PC-9 (cell line): ENCODE data around the gene ATF6. TPM values are rescaled to one million over a fixed set of nuclear protein-coding genes. Genes with fewer than 3 reads are reported as not detected.

Experiments
- BruUV-seq: library from RNA; stranded (reverse); fragments of 400-500 nt; replicated peaks from 2 replicates; lab custom pipeline; 2021; lab: Mats Ljungman, UMichigan
- CTCF ChIA-PET: fragments of 300-600 bp; sonication (Branson Sonifier 250); formaldehyde crosslinking; loops from one replicate; lab custom pipeline; 2022; ENCODE audit warnings: antibody characterized with exemption; lab: Charles Lee
- POLR2A ChIA-PET: fragments of 300-600 bp; sonication (Branson Sonifier 250); formaldehyde crosslinking; loops from one replicate; lab custom pipeline; 2022; ENCODE audit warnings: antibody characterized with exemption; ENCODE audit not compliant: unreplicated experiment; lab: Charles Lee
- DNase-seq, 2 experiments: peaks; one replicate each; pipeline versions ENCODE4 v3.0.0 to v3.0.0-alpha.2; 2015 to 2022; ENCODE audit warnings: mixed read lengths in 1 of 2
- H2AFZ ChIP-seq: fragments of 200-600 bp; sonication (generic); 2 replicates; pipeline ENCODE4 v1.8.1; 2017; ENCODE audit warnings: antibody characterized with exemption
- H3F3A ChIP-seq: fragments of 200-600 bp; sonication (generic); 2 replicates; pipeline ENCODE4 v1.8.1; 2017; ENCODE audit warnings: antibody characterized with exemption, mild to moderate bottlenecking, low read depth; ENCODE audit not compliant: insufficient read depth
- H3K27ac ChIP-seq: fragments of 200-600 bp; sonication (generic); 2 replicates; pipeline ENCODE4 v1.6.1; 2016; ENCODE audit warnings: mixed run types
- H3K27me3 ChIP-seq: fragments of 200-600 bp; sonication (generic); 2 replicates; pipeline ENCODE4 v1.6.1; 2016; ENCODE audit warnings: low read depth, mixed run types; ENCODE audit not compliant: insufficient read depth
- H3K36me3 ChIP-seq: fragments of 200-600 bp; sonication (generic); 2 replicates; pipeline ENCODE4 v1.6.1; 2016; ENCODE audit warnings: low read depth, mixed run types
- H3K4me1 ChIP-seq: fragments of 200-600 bp; sonication (generic); replicated peaks from 2 replicates; pipeline ENCODE4 v1.6.1; 2016; ENCODE audit warnings: mixed run types; ENCODE audit not compliant: insufficient read depth
- H3K4me2 ChIP-seq: fragments of 200-600 bp; sonication (generic); 2 replicates; pipeline ENCODE4 v1.6.1; 2017; ENCODE audit warnings: mixed run types
- H3K4me3 ChIP-seq: fragments of 200-600 bp; sonication (generic); 2 replicates; pipeline ENCODE4 v1.6.1; 2016; ENCODE audit warnings: mixed run types
- H3K79me2 ChIP-seq: fragments of 200-600 bp; sonication (generic); 2 replicates; pipeline ENCODE4 v1.6.1; 2017; ENCODE audit warnings: low read depth, mixed run types
- H3K9me2 ChIP-seq: fragments of 200-600 bp; sonication (generic); 2 replicates; pipeline ENCODE4 v1.8.1; 2017; ENCODE audit warnings: mild to moderate bottlenecking; ENCODE audit not compliant: insufficient read depth
- H3K9me3 ChIP-seq: fragments of 200-600 bp; sonication (generic); 2 replicates; pipeline ENCODE4 v1.8.1; 2016; ENCODE audit warnings: low read depth; ENCODE audit not compliant: insufficient read depth
- H4K20me1 ChIP-seq: fragments of 200-600 bp; sonication (generic); 2 replicates; pipeline ENCODE4 v1.8.1; 2017; ENCODE audit not compliant: insufficient read depth
- EZH2 ChIP-seq: fragments of 200-600 bp; sonication (generic); IDR thresholded peaks from 2 replicates; pipeline ENCODE4 v1.8.0; 2017; ENCODE audit warnings: antibody characterized with exemption, low read depth
- intact Hi-C: fragments of 100-400 bp; cut with micrococcal nuclease; formaldehyde crosslinking; loops from one replicate; pipeline ENCODE4 v1.10.0; 2022; ENCODE audit not compliant: unreplicated experiment
- total RNA-seq: library from RNA; stranded (reverse); gene quantifications from 2 replicates; pipeline ENCODE4 v1.2.3, GENCODE V29; 2021
- TF ChIP-seq, protein P1 (sequence below): fragments of 200-600 bp; sonication (generic); conservative IDR thresholded peaks from 2 replicates; pipeline ENCODE4 v1.6.1; 2017; ENCODE audit warnings: mixed run types, antibody characterized with exemption, mild to moderate bottlenecking, moderate library complexity

ATF6 gene
- total RNA-seq, 1 experiment from 2014 or later, result 19.5 TPM

DNA sequence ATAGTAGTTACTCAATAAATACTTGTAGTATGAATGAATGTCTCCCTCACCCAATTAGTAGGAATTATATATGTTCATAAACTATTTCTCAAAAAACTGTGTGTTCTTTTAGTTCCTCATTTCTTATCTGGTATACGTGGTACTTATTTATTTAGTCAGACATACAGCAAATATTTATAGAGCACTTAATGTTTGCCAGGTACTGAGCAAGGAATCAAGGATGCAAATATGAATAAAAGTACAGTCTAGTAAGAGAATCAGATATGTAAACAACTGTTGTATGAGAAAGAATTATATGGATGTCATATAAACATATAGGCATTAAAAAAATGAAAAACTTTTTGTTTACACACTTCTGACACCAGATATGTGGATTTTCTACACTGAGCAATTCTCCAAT lies 58.5 kb downstream of the ATF6 start:
- intact Hi-C loops, result loop anchor here (2.0 kb wide), 1 partner anchor 20 kb away; no protein-coding TSS in a partner anchor
- Histone ChIP-seq H3K27ac (no peak overlapping the region), H3K4me1 (no peaks in the 10 kb centered on the region), H3K9me3 (no peaks in the 10 kb centered on the region), H2AFZ (no peak overlapping the region), H3F3A (no peaks in the 10 kb centered on the region), H3K4me2 (no peak overlapping the region), H3K36me3 (no peaks in the 10 kb centered on the region), H3K9me2 (no peaks in the 10 kb centered on the region), H3K4me3 (no peak overlapping the region), H3K79me2 (no peaks in the 10 kb centered on the region), H3K27me3 (no peaks in the 10 kb centered on the region), H4K20me1 (no peaks in the 10 kb centered on the region; the same call in 1 of the 2 replicates)
- TF ChIP-seq EZH2, result no peak
- TF ChIP-seq, protein P1, sequence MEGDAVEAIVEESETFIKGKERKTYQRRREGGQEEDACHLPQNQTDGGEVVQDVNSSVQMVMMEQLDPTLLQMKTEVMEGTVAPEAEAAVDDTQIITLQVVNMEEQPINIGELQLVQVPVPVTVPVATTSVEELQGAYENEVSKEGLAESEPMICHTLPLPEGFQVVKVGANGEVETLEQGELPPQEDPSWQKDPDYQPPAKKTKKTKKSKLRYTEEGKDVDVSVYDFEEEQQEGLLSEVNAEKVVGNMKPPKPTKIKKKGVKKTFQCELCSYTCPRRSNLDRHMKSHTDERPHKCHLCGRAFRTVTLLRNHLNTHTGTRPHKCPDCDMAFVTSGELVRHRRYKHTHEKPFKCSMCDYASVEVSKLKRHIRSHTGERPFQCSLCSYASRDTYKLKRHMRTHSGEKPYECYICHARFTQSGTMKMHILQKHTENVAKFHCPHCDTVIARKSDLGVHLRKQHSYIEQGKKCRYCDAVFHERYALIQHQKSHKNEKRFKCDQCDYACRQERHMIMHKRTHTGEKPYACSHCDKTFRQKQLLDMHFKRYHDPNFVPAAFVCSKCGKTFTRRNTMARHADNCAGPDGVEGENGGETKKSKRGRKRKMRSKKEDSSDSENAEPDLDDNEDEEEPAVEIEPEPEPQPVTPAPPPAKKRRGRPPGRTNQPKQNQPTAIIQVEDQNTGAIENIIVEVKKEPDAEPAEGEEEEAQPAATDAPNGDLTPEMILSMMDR, result no peak
- BruUV-seq, result no TSS peak
- no peak for DNase-seq
- POLR2A ChIA-PET, result no interaction called here
- CTCF ChIA-PET, result no interaction called here

DNA sequence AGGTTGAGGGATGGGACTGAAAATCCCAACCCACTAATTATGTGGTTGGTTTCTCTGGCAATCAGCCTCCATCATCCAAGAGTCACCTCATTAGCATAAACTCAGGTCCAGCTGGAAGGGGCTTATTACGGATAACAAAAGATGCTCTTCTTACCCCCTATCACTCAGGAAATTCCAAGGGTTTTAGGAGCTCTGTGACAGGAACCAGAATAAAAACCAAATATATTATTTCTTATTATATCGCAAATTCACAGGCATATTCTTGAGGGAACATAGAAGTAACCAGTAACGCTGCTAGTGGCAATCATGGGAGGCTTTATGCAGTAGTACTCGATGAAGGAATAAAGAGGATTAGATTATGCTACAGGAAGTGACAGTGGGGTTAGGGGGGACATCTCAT lies 59.7 kb downstream of the ATF6 start:
- no peaks in the 10 kb centered on the region for H3F3A ChIP-seq
- H3K9me2 ChIP-seq, result no peaks in the 10 kb centered on the region
- H2AFZ ChIP-seq, result no peak overlapping the region
- H3K4me1 ChIP-seq, result no peaks in the 10 kb centered on the region
- POLR2A ChIA-PET, result no interaction called here
- BruUV-seq, result no TSS peak
- no peak overlapping the region for H3K4me2 ChIP-seq
- H3K9me3 ChIP-seq, result no peaks in the 10 kb centered on the region
- H3K36me3 ChIP-seq, result no peaks in the 10 kb centered on the region
- H3K4me3 ChIP-seq, result no peak overlapping the region
- no peaks in the 10 kb centered on the region; the same call in 1 of the 2 replicates for H4K20me1 ChIP-seq
- no peaks in the 10 kb centered on the region for H3K79me2 ChIP-seq
- CTCF ChIA-PET, result interaction anchor here (0.6 kb wide), 1 partner anchor 450 kb away, joined by 4 read pairs; no protein-coding TSS in a partner anchor
- intact Hi-C loops, result loop anchor here (2.0 kb wide), 1 partner anchor 21 kb away; no protein-coding TSS in a partner anchor
- H3K27me3 ChIP-seq, result no peaks in the 10 kb centered on the region
- no peak for DNase-seq
- TF ChIP-seq EZH2, result no peak
- TF ChIP-seq, protein P1, result no peak
- H3K27ac ChIP-seq, result no peak overlapping the region

DNA sequence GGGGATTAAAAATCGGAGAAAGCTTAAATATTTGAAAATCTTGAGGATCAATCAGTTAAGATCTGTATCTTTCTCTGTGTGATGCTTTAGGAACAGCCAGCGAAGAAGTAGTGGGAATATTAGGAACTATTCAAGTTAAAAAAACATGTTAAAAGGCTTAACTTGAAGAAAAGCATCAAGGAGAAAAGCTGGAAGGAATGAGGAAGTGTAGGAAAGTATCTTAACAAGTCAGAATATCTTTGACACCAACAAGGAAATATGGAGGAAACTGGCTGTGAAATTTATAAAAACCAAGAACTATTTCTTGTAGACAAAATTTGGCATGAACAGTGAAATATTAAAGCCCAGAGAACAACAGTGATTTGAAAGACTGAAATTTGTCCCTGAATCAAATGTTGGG lies 60.4 kb downstream of the ATF6 start:
- Histone ChIP-seq H3K27me3 (no peaks in the 10 kb centered on the region), H3K9me2 (no peaks in the 10 kb centered on the region), H3K27ac (no peak overlapping the region), H3K4me1 (no peaks in the 10 kb centered on the region), H3K36me3 (no peaks in the 10 kb centered on the region), H3K4me3 (no peak overlapping the region), H2AFZ (no peak overlapping the region), H3K79me2 (no peaks in the 10 kb centered on the region), H4K20me1 (no peaks in the 10 kb centered on the region; the same call in 1 of the 2 replicates), H3K9me3 (no peaks in the 10 kb centered on the region), H3K4me2 (no peak overlapping the region), H3F3A (no peaks in the 10 kb centered on the region)
- TF ChIP-seq EZH2, result no peak
- TF ChIP-seq, protein P1, result no peak
- ChIA-PET POLR2A (no interaction called here), CTCF (no interaction called here)
- intact Hi-C loops, result no loop called here
- BruUV-seq, result no TSS peak
- DNase-seq, result no peak
